Loucy (cell line): ENCODE results near the gene LMX1B.

Experiments
- H2AFZ ChIP-seq: fragments of 200-600 bp; sonication (generic); 2 replicates; pipeline ENCODE4 v1.6.0; 2016; ENCODE audit warnings: antibody characterized with exemption, mild to moderate bottlenecking, low read length, moderate library complexity
- H3F3A ChIP-seq: fragments of 200-600 bp; 2 replicates; pipeline ENCODE4 v1.6.0; 2016; ENCODE audit warnings: antibody characterized with exemption, low read depth, mild to moderate bottlenecking
- H3K27me3 ChIP-seq: fragments of 200-600 bp; sonication (generic); 2 replicates; pipeline ENCODE4 v1.6.1; 2014; ENCODE audit warnings: low read length, mild to moderate bottlenecking; ENCODE audit not compliant: insufficient read depth, poor library complexity, severe bottlenecking
- H3K36me3 ChIP-seq: fragments of 200-600 bp; sonication (generic); 2 replicates; pipeline ENCODE4 v1.6.1; 2016; ENCODE audit warnings: low read length; ENCODE audit not compliant: insufficient read depth
- H3K4me1 ChIP-seq: fragments of 200-600 bp; sonication (generic); 2 replicates; pipeline ENCODE4 v1.5.1; 2014; ENCODE audit warnings: low read length, mild to moderate bottlenecking; ENCODE audit not compliant: insufficient read depth, poor library complexity, severe bottlenecking
- H3K4me2 ChIP-seq: fragments of 200-600 bp; sonication (generic); 2 replicates; pipeline ENCODE4 v1.6.0; 2014; ENCODE audit warnings: antibody characterized with exemption, low read length, low read depth, mild to moderate bottlenecking; ENCODE audit not compliant: poor library complexity, severe bottlenecking
- H3K4me3 ChIP-seq: fragments of 200-600 bp; sonication (generic); 2 replicates; pipeline ENCODE4 v1.5.1; 2014; ENCODE audit warnings: low read length, mild to moderate bottlenecking, mixed read lengths; ENCODE audit not compliant: poor library complexity, severe bottlenecking
- H3K79me2 ChIP-seq: fragments of 200-600 bp; sonication (generic); 2 replicates; pipeline ENCODE4 v1.6.1; 2014; ENCODE audit warnings: low read length; ENCODE audit not compliant: insufficient read depth
- H3K9ac ChIP-seq: fragments of 200-600 bp; sonication (generic); 2 replicates; pipeline ENCODE4 v1.6.0; 2014; ENCODE audit warnings: mild to moderate bottlenecking, low read depth, low read length, moderate library complexity; ENCODE audit not compliant: poor library complexity, severe bottlenecking
- H3K9me2 ChIP-seq: fragments of 200-600 bp; sonication (generic); replicated peaks from 2 replicates; pipeline ENCODE4 v1.6.1; 2016; ENCODE audit warnings: low read depth, low read length, mixed read lengths
- H3K9me3 ChIP-seq: fragments of 200-600 bp; sonication (generic); 2 replicates; pipeline ENCODE4 v1.6.1; 2014; ENCODE audit warnings: mild to moderate bottlenecking, antibody characterized with exemption, low read length, low read depth; ENCODE audit not compliant: insufficient read depth
- H4K20me1 ChIP-seq: fragments of 200-600 bp; sonication (generic); 2 replicates; pipeline ENCODE4 v1.6.0; 2014; ENCODE audit warnings: antibody characterized with exemption, low read length, mild to moderate bottlenecking; ENCODE audit not compliant: insufficient read depth, poor library complexity, severe bottlenecking
- EZH2phosphoT487 ChIP-seq: fragments of 200-600 bp; IDR thresholded peaks from 2 replicates; pipeline ENCODE4 v1.6.1; 2018; ENCODE audit warnings: antibody characterized with exemption, mild to moderate bottlenecking, moderate library complexity, borderline replicate concordance
- TF ChIP-seq, protein P1 (sequence below): fragments of 200-600 bp; sonication (generic); conservative IDR thresholded peaks from 2 replicates; pipeline ENCODE4 v1.5.1; 2014; ENCODE audit warnings: mild to moderate bottlenecking, antibody characterized with exemption, low read length

Gene LMX1B

DNA sequence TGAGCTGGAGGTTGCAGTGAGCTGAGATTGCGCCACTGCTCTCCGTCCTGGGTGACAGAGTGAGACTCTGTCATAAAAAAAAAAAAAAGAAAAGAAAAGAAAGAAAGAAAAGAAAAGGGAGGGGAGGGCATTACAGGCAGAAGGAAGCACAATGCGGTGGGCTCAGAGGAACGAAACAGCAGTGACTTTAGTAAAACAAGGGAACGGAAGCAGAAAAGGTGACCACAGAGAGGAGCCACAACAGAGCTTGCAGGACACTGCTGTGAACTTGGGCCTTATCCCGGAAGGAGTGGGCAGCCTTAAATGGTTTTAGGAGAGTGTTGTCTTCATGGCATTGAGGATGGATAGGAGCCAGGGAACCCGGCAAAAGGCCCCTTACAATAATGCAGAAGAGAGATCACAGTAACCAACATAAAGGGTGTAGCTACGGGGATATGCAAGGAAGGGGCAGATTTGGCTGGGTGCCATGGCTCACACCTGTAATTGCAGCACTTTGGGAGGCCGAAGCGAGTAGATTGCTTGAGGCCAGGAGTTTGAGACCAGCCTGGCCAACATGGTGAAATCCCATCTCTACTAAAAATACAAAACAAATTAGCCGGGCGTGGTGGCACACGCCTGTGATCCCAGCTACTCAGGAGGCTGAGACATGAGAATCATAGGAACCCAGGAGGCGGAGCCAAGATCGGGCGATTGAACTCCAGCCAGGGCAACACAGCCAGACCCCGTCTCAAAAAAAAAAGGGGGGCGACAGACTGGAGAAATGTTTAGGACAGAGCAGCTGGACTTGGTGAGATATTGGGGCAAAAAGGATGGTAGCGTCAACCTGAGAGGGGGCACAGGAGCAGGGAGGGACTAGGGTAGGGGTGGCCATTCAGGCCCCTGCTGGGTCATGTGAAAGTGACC is 107.2 kb downstream of the LMX1B start:
- no peaks in the 10 kb centered on the region for H4K20me1 ChIP-seq
- no peaks in the 10 kb centered on the region for H3K27me3 ChIP-seq
- no peaks in the 10 kb centered on the region for H3K9me3 ChIP-seq
- H3K79me2 ChIP-seq = no peaks in the 10 kb centered on the region; the same call in 1 of the 2 replicates
- H3K4me1 ChIP-seq = peaks cover 44% of the 10 kb centered on the region
- H3K4me3 ChIP-seq = no peak overlapping the region
- no peak for TF ChIP-seq EZH2phosphoT487
- TF ChIP-seq, protein P1, sequence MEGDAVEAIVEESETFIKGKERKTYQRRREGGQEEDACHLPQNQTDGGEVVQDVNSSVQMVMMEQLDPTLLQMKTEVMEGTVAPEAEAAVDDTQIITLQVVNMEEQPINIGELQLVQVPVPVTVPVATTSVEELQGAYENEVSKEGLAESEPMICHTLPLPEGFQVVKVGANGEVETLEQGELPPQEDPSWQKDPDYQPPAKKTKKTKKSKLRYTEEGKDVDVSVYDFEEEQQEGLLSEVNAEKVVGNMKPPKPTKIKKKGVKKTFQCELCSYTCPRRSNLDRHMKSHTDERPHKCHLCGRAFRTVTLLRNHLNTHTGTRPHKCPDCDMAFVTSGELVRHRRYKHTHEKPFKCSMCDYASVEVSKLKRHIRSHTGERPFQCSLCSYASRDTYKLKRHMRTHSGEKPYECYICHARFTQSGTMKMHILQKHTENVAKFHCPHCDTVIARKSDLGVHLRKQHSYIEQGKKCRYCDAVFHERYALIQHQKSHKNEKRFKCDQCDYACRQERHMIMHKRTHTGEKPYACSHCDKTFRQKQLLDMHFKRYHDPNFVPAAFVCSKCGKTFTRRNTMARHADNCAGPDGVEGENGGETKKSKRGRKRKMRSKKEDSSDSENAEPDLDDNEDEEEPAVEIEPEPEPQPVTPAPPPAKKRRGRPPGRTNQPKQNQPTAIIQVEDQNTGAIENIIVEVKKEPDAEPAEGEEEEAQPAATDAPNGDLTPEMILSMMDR = no peak
- no peak overlapping the region for H3K9ac ChIP-seq
- H3K36me3 ChIP-seq = no peaks in the 10 kb centered on the region
- H3F3A ChIP-seq = peaks cover 4% of the 10 kb centered on the region; the same call in 1 of the 2 replicates
- peak overlapping the region; percentile 93 for H3K4me2 ChIP-seq
- H2AFZ ChIP-seq = no peak overlapping the region
- no peaks in the 10 kb centered on the region for H3K9me2 ChIP-seq

DNA sequence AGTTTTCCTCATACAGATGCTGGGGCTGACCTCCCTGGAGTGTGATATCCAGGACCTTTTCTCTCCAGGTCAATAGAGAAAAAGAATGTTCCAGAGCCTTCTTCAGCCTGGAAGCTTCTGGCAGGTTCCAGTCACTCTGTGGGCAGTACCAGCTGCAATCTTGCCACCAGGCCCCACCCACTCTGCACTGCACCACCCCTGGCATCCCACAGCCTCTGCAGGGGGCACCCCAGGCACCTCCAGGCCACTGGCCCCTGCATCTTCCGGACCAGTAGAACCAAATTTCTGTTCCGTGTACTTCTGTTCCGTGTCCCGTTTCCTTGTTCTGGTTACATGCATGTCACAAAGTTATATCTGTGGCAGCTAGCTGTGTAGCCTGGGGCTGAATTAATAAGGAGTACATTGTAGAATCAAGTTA is 107.8 kb downstream of the LMX1B start:
- Histone ChIP-seq H3K27me3 (no peaks in the 10 kb centered on the region), H2AFZ (no peak overlapping the region), H3K4me3 (peak overlapping the region; percentile 84), H3K4me2 (peak overlapping the region; percentile 93), H3F3A (peaks cover 4% of the 10 kb centered on the region; the same call in 1 of the 2 replicates), H3K9me2 (no peaks in the 10 kb centered on the region), H3K36me3 (no peaks in the 10 kb centered on the region), H4K20me1 (no peaks in the 10 kb centered on the region), H3K9ac (peak overlapping the region; percentile 98), H3K79me2 (no peaks in the 10 kb centered on the region; the same call in 1 of the 2 replicates), H3K4me1 (peaks cover 44% of the 10 kb centered on the region), H3K9me3 (no peaks in the 10 kb centered on the region)
- TF ChIP-seq, protein P1 = no peak

DNA sequence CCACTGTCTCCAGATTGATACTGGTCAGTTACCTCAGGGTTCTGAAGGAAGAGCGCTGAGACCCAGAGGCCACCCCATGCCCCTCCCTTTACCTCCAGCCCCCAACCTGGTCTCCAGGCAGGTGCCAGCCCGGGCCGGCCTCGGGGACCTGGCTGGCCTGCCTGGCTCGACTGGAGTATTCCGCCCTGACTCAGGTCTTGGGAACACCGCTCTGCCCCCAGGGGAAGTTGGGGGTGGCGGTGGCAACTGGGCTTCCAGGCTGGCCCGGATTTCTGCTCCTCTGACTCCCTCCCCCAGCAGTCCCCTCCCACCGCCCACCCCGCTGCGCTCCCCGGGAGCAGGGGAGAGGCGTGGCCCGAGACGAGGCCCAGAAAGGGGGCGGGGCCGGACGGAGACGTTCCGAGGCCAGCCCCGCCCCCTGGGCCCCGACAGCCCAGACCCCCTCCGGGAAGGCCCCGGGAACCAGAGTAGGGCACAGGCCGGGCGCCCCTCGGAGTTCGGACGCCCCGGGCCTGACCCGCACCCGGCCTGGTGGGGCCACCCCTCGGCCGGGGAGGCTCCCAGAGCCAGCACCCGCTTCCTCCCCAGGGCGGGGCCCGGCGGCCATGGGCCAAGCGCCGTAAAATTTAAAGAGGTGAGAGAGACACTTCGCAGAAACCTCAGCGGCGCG is 108.7 kb downstream of the LMX1B start:
- Histone ChIP-seq H3K9me2 (no peaks in the 10 kb centered on the region), H3K9me3 (no peaks in the 10 kb centered on the region), H3K4me1 (peaks cover 44% of the 10 kb centered on the region), H4K20me1 (no peaks in the 10 kb centered on the region), H3F3A (peaks cover 4% of the 10 kb centered on the region; the same call in 1 of the 2 replicates), H3K4me3 (peak overlapping the region; percentile 84), H3K4me2 (peak overlapping the region; percentile 93), H3K27me3 (no peaks in the 10 kb centered on the region), H3K36me3 (no peaks in the 10 kb centered on the region), H3K79me2 (no peaks in the 10 kb centered on the region; the same call in 1 of the 2 replicates), H2AFZ (peak overlapping the region; percentile 73), H3K9ac (peak overlapping the region; percentile 98)
- TF ChIP-seq EZH2phosphoT487 = no peak
- TF ChIP-seq, protein P1 = no peak
